ENCODE measurements around the gene IFT80. TPM values are rescaled to one million over a fixed set of nuclear protein-coding genes. Genes with fewer than 3 reads are reported as not detected.

IFT80 gene
- total RNA-seq, 1 experiment from 2014 or later: 41.0 TPM

Other genes starting within 250 kb of the IFT80 start
- gene C3orf80, start 173.8 kb downstream of the IFT80 start, total RNA-seq (2014; rRNA removed; shearing (Covaris generic)): 0.15 TPM in 1 of 2 replicates, not detected in the other
- 69.3 and 115 TPM in 2 replicates for gene SMC4, start 425 bp upstream of the IFT80 start, total RNA-seq (2014; rRNA removed; shearing (Covaris generic))
- 0.04 TPM in 1 of 2 replicates, not detected in the other for gene TRIM59, start 50.6 kb upstream of the IFT80 start, total RNA-seq (2014; rRNA removed; shearing (Covaris generic))
- 15.2 and 19.5 TPM in 2 replicates for gene KPNA4, start 166.3 kb upstream of the IFT80 start, total RNA-seq (2014; rRNA removed; shearing (Covaris generic))